ENCODE results near the gene CREG2. TPM values are rescaled to one million over a fixed set of nuclear protein-coding genes. Genes with fewer than 3 reads are reported as not detected.

The CREG2 gene
- total and polyA plus RNA-seq, 2 experiments from 2014 or later, result 1.7 to 2.6 TPM

DNA sequence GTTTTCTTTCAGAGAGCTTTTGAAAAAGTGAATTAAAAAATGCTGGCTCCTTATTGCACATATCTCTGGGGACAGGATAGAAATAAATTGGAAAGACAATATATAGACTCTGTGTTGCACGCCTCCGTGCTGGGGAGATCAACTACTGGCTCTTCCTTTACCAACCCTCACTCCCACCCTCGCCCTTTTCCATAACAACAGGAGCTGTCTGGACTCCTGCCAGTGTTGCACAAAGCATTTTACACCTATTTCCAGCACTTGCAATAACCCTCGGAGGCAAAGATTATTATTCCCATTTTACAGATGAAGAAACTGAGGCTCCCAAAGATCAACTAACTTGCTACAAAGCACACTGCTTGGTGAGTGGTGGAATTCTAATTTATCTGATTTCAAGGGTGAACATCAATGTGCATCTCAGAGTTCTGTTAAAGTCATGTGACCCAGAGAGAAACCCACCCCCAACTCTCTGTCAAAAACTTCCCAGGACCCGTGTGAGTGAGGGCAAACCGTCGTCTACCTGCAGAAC is 4.2 kb downstream of the CREG2 start:
- TF ChIP-seq, protein P1, sequence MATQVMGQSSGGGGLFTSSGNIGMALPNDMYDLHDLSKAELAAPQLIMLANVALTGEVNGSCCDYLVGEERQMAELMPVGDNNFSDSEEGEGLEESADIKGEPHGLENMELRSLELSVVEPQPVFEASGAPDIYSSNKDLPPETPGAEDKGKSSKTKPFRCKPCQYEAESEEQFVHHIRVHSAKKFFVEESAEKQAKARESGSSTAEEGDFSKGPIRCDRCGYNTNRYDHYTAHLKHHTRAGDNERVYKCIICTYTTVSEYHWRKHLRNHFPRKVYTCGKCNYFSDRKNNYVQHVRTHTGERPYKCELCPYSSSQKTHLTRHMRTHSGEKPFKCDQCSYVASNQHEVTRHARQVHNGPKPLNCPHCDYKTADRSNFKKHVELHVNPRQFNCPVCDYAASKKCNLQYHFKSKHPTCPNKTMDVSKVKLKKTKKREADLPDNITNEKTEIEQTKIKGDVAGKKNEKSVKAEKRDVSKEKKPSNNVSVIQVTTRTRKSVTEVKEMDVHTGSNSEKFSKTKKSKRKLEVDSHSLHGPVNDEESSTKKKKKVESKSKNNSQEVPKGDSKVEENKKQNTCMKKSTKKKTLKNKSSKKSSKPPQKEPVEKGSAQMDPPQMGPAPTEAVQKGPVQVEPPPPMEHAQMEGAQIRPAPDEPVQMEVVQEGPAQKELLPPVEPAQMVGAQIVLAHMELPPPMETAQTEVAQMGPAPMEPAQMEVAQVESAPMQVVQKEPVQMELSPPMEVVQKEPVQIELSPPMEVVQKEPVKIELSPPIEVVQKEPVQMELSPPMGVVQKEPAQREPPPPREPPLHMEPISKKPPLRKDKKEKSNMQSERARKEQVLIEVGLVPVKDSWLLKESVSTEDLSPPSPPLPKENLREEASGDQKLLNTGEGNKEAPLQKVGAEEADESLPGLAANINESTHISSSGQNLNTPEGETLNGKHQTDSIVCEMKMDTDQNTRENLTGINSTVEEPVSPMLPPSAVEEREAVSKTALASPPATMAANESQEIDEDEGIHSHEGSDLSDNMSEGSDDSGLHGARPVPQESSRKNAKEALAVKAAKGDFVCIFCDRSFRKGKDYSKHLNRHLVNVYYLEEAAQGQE (IDR thresholded peaks at IDR 0.05; ENCODE audit: unreplicated experiment), result no peak
- TF ChIP-seq ZNF331 (CRISPR knock-in tag; IDR thresholded peaks at IDR 0.05; ENCODE audit: low read depth) (no peak), CTCF (conservative IDR thresholded peaks at IDR 0.05; ENCODE audit: low read depth in 2 of 2) (no peak), NANOG (IDR thresholded peaks at IDR 0.05; ENCODE audit: borderline replicate concordance) (no peak), CREB1 (CRISPR knock-in tag; IDR thresholded peaks at IDR 0.05; ENCODE audit: low read depth) (no peak), JUNB (IDR thresholded peaks at IDR 0.05; ENCODE audit: unreplicated experiment) (no peak), POLR2AphosphoS5 (IDR thresholded peaks at IDR 0.05; ENCODE audit: low read depth) (no peak), STAT1 (IDR thresholded peaks at IDR 0.05; ENCODE audit: unreplicated experiment) (no peak)
- TF ChIP-seq, protein P2, sequence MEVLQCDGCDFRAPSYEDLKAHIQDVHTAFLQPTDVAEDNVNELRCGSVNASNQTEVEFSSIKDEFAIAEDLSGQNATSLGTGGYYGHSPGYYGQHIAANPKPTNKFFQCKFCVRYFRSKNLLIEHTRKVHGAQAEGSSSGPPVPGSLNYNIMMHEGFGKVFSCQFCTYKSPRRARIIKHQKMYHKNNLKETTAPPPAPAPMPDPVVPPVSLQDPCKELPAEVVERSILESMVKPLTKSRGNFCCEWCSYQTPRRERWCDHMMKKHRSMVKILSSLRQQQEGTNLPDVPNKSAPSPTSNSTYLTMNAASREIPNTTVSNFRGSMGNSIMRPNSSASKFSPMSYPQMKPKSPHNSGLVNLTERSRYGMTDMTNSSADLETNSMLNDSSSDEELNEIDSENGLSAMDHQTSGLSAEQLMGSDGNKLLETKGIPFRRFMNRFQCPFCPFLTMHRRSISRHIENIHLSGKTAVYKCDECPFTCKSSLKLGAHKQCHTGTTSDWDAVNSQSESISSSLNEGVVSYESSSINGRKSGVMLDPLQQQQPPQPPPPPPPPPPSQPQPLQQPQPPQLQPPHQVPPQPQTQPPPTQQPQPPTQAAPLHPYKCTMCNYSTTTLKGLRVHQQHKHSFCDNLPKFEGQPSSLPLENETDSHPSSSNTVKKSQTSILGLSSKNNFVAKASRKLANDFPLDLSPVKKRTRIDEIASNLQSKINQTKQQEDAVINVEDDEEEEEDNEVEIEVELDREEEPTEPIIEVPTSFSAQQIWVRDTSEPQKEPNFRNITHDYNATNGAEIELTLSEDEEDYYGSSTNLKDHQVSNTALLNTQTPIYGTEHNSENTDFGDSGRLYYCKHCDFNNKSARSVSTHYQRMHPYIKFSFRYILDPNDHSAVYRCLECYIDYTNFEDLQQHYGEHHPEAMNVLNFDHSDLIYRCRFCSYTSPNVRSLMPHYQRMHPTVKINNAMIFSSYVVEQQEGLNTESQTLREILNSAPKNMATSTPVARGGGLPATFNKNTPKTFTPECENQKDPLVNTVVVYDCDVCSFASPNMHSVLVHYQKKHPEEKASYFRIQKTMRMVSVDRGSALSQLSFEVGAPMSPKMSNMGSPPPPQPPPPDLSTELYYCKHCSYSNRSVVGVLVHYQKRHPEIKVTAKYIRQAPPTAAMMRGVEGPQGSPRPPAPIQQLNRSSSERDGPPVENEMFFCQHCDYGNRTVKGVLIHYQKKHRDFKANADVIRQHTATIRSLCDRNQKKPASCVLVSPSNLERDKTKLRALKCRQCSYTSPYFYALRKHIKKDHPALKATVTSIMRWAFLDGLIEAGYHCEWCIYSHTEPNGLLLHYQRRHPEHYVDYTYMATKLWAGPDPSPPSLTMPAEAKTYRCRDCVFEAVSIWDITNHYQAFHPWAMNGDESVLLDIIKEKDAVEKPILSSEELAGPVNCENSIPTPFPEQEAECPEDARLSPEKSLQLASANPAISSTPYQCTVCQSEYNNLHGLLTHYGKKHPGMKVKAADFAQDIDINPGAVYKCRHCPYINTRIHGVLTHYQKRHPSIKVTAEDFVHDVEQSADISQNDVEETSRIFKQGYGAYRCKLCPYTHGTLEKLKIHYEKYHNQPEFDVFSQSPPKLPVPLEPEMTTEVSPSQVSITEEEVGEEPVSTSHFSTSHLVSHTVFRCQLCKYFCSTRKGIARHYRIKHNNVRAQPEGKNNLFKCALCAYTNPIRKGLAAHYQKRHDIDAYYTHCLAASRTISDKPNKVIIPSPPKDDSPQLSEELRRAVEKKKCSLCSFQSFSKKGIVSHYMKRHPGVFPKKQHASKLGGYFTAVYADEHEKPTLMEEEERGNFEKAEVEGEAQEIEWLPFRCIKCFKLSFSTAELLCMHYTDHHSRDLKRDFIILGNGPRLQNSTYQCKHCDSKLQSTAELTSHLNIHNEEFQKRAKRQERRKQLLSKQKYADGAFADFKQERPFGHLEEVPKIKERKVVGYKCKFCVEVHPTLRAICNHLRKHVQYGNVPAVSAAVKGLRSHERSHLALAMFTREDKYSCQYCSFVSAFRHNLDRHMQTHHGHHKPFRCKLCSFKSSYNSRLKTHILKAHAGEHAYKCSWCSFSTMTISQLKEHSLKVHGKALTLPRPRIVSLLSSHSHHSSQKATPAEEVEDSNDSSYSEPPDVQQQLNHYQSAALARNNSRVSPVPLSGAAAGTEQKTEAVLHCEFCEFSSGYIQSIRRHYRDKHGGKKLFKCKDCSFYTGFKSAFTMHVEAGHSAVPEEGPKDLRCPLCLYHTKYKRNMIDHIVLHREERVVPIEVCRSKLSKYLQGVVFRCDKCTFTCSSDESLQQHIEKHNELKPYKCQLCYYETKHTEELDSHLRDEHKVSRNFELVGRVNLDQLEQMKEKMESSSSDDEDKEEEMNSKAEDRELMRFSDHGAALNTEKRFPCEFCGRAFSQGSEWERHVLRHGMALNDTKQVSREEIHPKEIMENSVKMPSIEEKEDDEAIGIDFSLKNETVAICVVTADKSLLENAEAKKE (CRISPR knock-in tag; IDR thresholded peaks at IDR 0.05), result no peak
- TF ChIP-seq, protein P3, sequence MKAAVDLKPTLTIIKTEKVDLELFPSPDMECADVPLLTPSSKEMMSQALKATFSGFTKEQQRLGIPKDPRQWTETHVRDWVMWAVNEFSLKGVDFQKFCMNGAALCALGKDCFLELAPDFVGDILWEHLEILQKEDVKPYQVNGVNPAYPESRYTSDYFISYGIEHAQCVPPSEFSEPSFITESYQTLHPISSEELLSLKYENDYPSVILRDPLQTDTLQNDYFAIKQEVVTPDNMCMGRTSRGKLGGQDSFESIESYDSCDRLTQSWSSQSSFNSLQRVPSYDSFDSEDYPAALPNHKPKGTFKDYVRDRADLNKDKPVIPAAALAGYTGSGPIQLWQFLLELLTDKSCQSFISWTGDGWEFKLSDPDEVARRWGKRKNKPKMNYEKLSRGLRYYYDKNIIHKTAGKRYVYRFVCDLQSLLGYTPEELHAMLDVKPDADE (IDR thresholded peaks at IDR 0.05), result no peak
- no peaks in the 10 kb centered on the region for H3F3A ChIP-seq (replicated peaks; ENCODE audit: low read depth)

More for the DNA sequence above, 4.2 kb downstream of the CREG2 start:
- peaks cover 17% of the 10 kb centered on the region for H3K4me1 ChIP-seq (ENCODE audit: insufficient read depth)
- H3K27ac ChIP-seq (ENCODE audit: low read depth), result no peak overlapping the region
- H2AFZ ChIP-seq, result no peak overlapping the region
- H3K79me2 ChIP-seq (replicated peaks; ENCODE audit: insufficient read depth), result no peaks in the 10 kb centered on the region
- H3K4me1 Mint-ChIP-seq, result peaks cover 13% of the 10 kb centered on the region
- no peak overlapping the region for H3K4me2 ChIP-seq
- no peaks in the 10 kb centered on the region for H4K20me1 ChIP-seq (replicated peaks; ENCODE audit: insufficient read depth)
- no peaks in the 10 kb centered on the region for H3K36me3 Mint-ChIP-seq (ENCODE audit: low read depth)
- DNase-seq (ENCODE audit: low spot score) (no peak), ATAC-seq (no peak)
- no peak overlapping the region for H3K4me3 Mint-ChIP-seq
- no peak overlapping the region for H3K27ac Mint-ChIP-seq
- no peaks in the 10 kb centered on the region for H3K9me3 Mint-ChIP-seq
- H3K27me3 Mint-ChIP-seq (ENCODE audit: insufficient read depth, low read depth, poor library complexity), result peaks cover 26% of the 10 kb centered on the region
- no peaks in the 10 kb centered on the region for H3K9me2 ChIP-seq (ENCODE audit: insufficient read depth)
- H3K36me3 ChIP-seq (ENCODE audit: insufficient read depth), result no peaks in the 10 kb centered on the region
- H3K4me3 ChIP-seq, result no peak overlapping the region
- peaks cover 32% of the 10 kb centered on the region for H3K27me3 ChIP-seq (ENCODE audit: insufficient read depth)

Measured in GM23338 (cell line).